Mesendoderm (in vitro differentiated cells): ENCODE measurements around the gene NEMF. TPM values are rescaled to one million over a fixed set of nuclear protein-coding genes. Genes with fewer than 3 reads are reported as not detected.
A peak's percentile ranks its signal among the peaks of the same experiment; 100 is the strongest.

Source experiments
- DNase-seq: peaks from one replicate; pipeline ENCODE4 v3.0.0; 2013
- H2AK5ac ChIP-seq: 2 replicates; pipeline ENCODE4 v1.6.1; 2013; ENCODE audit warnings: low read length, inconsistent platforms
- H2BK120ac ChIP-seq: 2 replicates; pipeline ENCODE4 v1.6.1; 2013; ENCODE audit warnings: low read depth, mild to moderate bottlenecking, low read length, moderate library complexity, mixed read lengths
- H2BK15ac ChIP-seq: replicated peaks from 2 replicates; pipeline ENCODE4 v1.6.1; 2013; ENCODE audit warnings: low read depth, mild to moderate bottlenecking, moderate library complexity
- H2BK5ac ChIP-seq: 2 replicates; pipeline ENCODE4 v1.6.1; 2013; ENCODE audit warnings: low read length, inconsistent platforms
- H3K18ac ChIP-seq: 2 replicates; pipeline ENCODE4 v1.6.1; 2013; ENCODE audit warnings: mild to moderate bottlenecking, low read length, mixed read lengths
- H3K23ac ChIP-seq: one replicate; pipeline ENCODE4 v1.6.1; 2013; ENCODE audit warnings: low read length
- H3K27ac ChIP-seq: 2 replicates; pipeline ENCODE4 v1.5.1; 2013; ENCODE audit warnings: low read depth, mild to moderate bottlenecking, inconsistent platforms, low read length, moderate library complexity
- H3K27me3 ChIP-seq: 2 replicates; pipeline ENCODE4 v1.6.1; 2013; ENCODE audit warnings: low read length, control low read depth, mild to moderate bottlenecking, inconsistent platforms; ENCODE audit not compliant: insufficient read depth, poor library complexity
- H3K36me3 ChIP-seq: 2 replicates; pipeline ENCODE4 v1.6.1; 2013; ENCODE audit warnings: low read length, inconsistent platforms; ENCODE audit not compliant: control insufficient read depth, insufficient read depth
- H3K4ac ChIP-seq: one replicate; pipeline ENCODE4 v1.6.1; 2013; ENCODE audit warnings: low read depth, mild to moderate bottlenecking, low read length, moderate library complexity
- H3K4me1 ChIP-seq: 2 replicates; pipeline ENCODE4 v1.6.1; 2013; ENCODE audit warnings: low read depth, low read length, inconsistent platforms; ENCODE audit not compliant: control insufficient read depth
- H3K4me2 ChIP-seq: 2 replicates; pipeline ENCODE4 v1.6.1; 2013; ENCODE audit warnings: low read length
- H3K4me3 ChIP-seq: 2 replicates; pipeline ENCODE4 v1.5.1; 2013; ENCODE audit warnings: mild to moderate bottlenecking, low read length
- H3K56ac ChIP-seq: one replicate; pipeline ENCODE4 v1.6.1; 2013; ENCODE audit warnings: low read length
- H3K79me1 ChIP-seq: 2 replicates; pipeline ENCODE4 v1.6.1; 2013; ENCODE audit warnings: low read length, inconsistent platforms
- H3K79me2 ChIP-seq: 2 replicates; pipeline ENCODE4 v1.6.1; 2013; ENCODE audit warnings: mild to moderate bottlenecking, low read length; ENCODE audit not compliant: control insufficient read depth, insufficient read depth
- H3K9ac ChIP-seq: 2 replicates; pipeline ENCODE4 v1.6.1; 2013; ENCODE audit warnings: low read length, inconsistent platforms
- H4K5ac ChIP-seq: one replicate; pipeline ENCODE4 v1.6.1; 2013; ENCODE audit warnings: low read length
- H4K8ac ChIP-seq: one replicate; pipeline ENCODE4 v1.6.1; 2013; ENCODE audit warnings: low read depth, mild to moderate bottlenecking, control low read depth, low read length, moderate library complexity
- WGBS: extraction: QIAGEN DNeasy Blood & Tissue Kit; methylation state at CpG from one replicate; pipeline ENCODE4 v1.1.7; 2013; ENCODE audit warnings: low lambda C conversion rate, missing lambda C conversion rate; ENCODE audit not compliant: insufficient coverage; ENCODE audit errors: extremely low coverage; 5-methylcytosine and 5-hydroxymethylcytosine counted together
- polyA plus RNA-seq, 2 experiments: library from polyadenylated mRNA; stranded (reverse); fragments of 200-250 nt; gene quantifications; one replicate each; pipeline ENCODE4 v1.2.3, GENCODE V29; 2013

NEMF gene
- polyA plus RNA-seq (2013, experiment 1 of 2) = 54.8 TPM
- 55.7 TPM for polyA plus RNA-seq (2013, experiment 2 of 2)

- Histone ChIP-seq H4K5ac (no peak within 1 kb of the TSS), H3K4ac (peak within 1 kb of the TSS; percentile 93), H3K4me3 (peak within 1 kb of the TSS; percentile 63), H3K27ac (peak within 1 kb of the TSS; percentile 8), H4K8ac (peak within 1 kb of the TSS; percentile 94), H2BK5ac (peak within 1 kb of the TSS; percentile 33), H3K27me3 (no peaks in the 10 kb centered on the region), H3K79me2 (peaks cover 11% of the 10 kb centered on the region), H3K9ac (peak within 1 kb of the TSS; percentile 85), H3K56ac (peak within 1 kb of the TSS; percentile 94), H3K4me2 (peak within 1 kb of the TSS; percentile 57), H3K79me1 (peaks cover 2% of the 10 kb centered on the region), H2BK15ac (no peak within 1 kb of the TSS), H2AK5ac (no peak within 1 kb of the TSS), H2BK120ac (no peak within 1 kb of the TSS), H3K18ac (peak within 1 kb of the TSS; percentile 7), H3K4me1 (no peaks in the 10 kb centered on the region), H3K23ac (no peak within 1 kb of the TSS), H3K36me3 (no peaks in the 10 kb centered on the region)
- no CpG with 5 or more reads among the region's 49 CpGs for WGBS
- DNase-seq = peak; percentile 95
Measured at GRCh38 chr14:49852301-49853157, at the start of gene NEMF. Gene NEMF (minus strand): TSS chr14:49852788. CDS start chr14:49852753, 35 bp downstream.

- Histone ChIP-seq H2BK15ac (no peak overlapping the region), H3K27me3 (no peaks in the 10 kb centered on the region), H4K8ac (no peak overlapping the region), H3K36me3 (no peaks in the 10 kb centered on the region), H3K4me2 (no peak overlapping the region), H3K79me2 (peaks cover 4% of the 10 kb centered on the region), H3K4me3 (no peak overlapping the region), H2AK5ac (no peak overlapping the region), H3K23ac (no peak overlapping the region), H2BK120ac (no peak overlapping the region), H3K18ac (no peak overlapping the region), H3K27ac (no peak overlapping the region), H3K9ac (no peak overlapping the region), H2BK5ac (no peak overlapping the region), H3K4me1 (no peaks in the 10 kb centered on the region), H3K56ac (no peak overlapping the region), H3K4ac (no peak overlapping the region), H3K79me1 (no peaks in the 10 kb centered on the region), H4K5ac (no peak overlapping the region)
- no CpG with 5 or more reads among the region's 1 CpG for WGBS
- DNase-seq = no peak
Measured at GRCh38 chr14:49900973-49901372, 48.4 kb upstream of the NEMF start.

GRCh38 chr14:49898485-49898884, 45.9 kb upstream of the NEMF start:
- Histone ChIP-seq H3K27me3 (no peaks in the 10 kb centered on the region), H3K56ac (no peak overlapping the region), H3K27ac (no peak overlapping the region), H2BK120ac (no peak overlapping the region), H3K4me3 (no peak overlapping the region), H2AK5ac (no peak overlapping the region), H3K79me1 (no peaks in the 10 kb centered on the region), H2BK5ac (no peak overlapping the region), H3K9ac (no peak overlapping the region), H3K4me1 (no peaks in the 10 kb centered on the region), H3K23ac (no peak overlapping the region), H3K4ac (no peak overlapping the region), H4K5ac (no peak overlapping the region), H3K36me3 (no peaks in the 10 kb centered on the region), H2BK15ac (no peak overlapping the region), H3K18ac (no peak overlapping the region), H4K8ac (no peak overlapping the region), H3K79me2 (peaks cover 26% of the 10 kb centered on the region), H3K4me2 (no peak overlapping the region)
- no peak for DNase-seq
- 100% methylated on average over 1 of the region's 2 CpGs for WGBS

- DNase-seq = peak; percentile 9
- Histone ChIP-seq H3K79me2 (peaks cover 31% of the 10 kb centered on the region), H2AK5ac (no peak overlapping the region), H3K4me2 (no peak overlapping the region), H3K4me1 (no peaks in the 10 kb centered on the region), H3K36me3 (no peaks in the 10 kb centered on the region), H3K4ac (no peak overlapping the region), H2BK5ac (no peak overlapping the region), H3K56ac (no peak overlapping the region), H3K9ac (no peak overlapping the region), H2BK15ac (no peak overlapping the region), H3K27me3 (no peaks in the 10 kb centered on the region), H4K5ac (no peak overlapping the region), H2BK120ac (no peak overlapping the region), H3K27ac (no peak overlapping the region), H3K4me3 (no peak overlapping the region), H3K79me1 (no peaks in the 10 kb centered on the region), H3K18ac (no peak overlapping the region), H4K8ac (no peak overlapping the region), H3K23ac (no peak overlapping the region)
- WGBS = no CpG with 5 or more reads among the region's 1 CpG
Measured at GRCh38 chr14:49897965-49898364, 45.4 kb upstream of the NEMF start.

GRCh38 chr14:49897414-49897813, 44.8 kb upstream of the NEMF start:
- no peak overlapping the region for H2BK120ac ChIP-seq
- no peak overlapping the region for H3K56ac ChIP-seq
- H3K4me1 ChIP-seq = no peaks in the 10 kb centered on the region
- no peaks in the 10 kb centered on the region for H3K27me3 ChIP-seq
- H3K4ac ChIP-seq = no peak overlapping the region
- H3K23ac ChIP-seq = no peak overlapping the region
- no peak overlapping the region for H4K5ac ChIP-seq
- H3K27ac ChIP-seq = no peak overlapping the region
- H2AK5ac ChIP-seq = no peak overlapping the region
- H3K18ac ChIP-seq = no peak overlapping the region
- WGBS = no CpG with 5 or more reads among the region's 1 CpG
- no peak overlapping the region for H3K4me2 ChIP-seq
- no peak overlapping the region for H3K9ac ChIP-seq
- no peak for DNase-seq
- H2BK5ac ChIP-seq = no peak overlapping the region
- H3K4me3 ChIP-seq = no peak overlapping the region
- H4K8ac ChIP-seq = no peak overlapping the region
- H3K79me2 ChIP-seq = peaks cover 32% of the 10 kb centered on the region
- H3K79me1 ChIP-seq = no peaks in the 10 kb centered on the region
- no peaks in the 10 kb centered on the region for H3K36me3 ChIP-seq
- H2BK15ac ChIP-seq = no peak overlapping the region
